ENCODE data around the gene TNFAIP8L2.

The TNFAIP8L2 gene

DNA sequence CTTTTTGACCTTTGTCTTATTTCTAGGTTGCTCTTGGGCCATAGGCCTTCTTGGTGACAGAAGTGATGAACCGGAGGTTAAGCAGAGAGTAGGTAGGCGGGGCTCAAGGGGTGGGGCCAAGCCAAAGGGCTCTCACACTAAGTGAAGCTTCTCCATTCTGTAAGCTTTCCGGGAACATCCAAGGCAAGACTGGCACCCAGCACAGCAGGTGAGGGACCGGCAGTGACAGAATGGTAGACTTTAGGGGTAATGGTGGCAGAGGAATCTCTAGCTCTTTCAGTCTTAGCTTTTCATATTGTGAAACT, at the start of gene TNFAIP8L2:
TSS of gene TNFAIP8L2 (plus strand) at position 135 of the 305 bp plus-strand sequence. CDS start 2,049 bp downstream, outside the sequence.
- DNase-seq = no peak

GRCh38 chr1:151106894-151107293, 49.6 kb upstream of the TNFAIP8L2 start:
- DNase-seq = no peak

GRCh38 chr1:151108331-151108730, 48.1 kb upstream of the TNFAIP8L2 start:
- no peak for DNase-seq

- no peak for DNase-seq
Observed at GRCh38 chr1:151113877-151114276, 42.6 kb upstream of the TNFAIP8L2 start.

DNA sequence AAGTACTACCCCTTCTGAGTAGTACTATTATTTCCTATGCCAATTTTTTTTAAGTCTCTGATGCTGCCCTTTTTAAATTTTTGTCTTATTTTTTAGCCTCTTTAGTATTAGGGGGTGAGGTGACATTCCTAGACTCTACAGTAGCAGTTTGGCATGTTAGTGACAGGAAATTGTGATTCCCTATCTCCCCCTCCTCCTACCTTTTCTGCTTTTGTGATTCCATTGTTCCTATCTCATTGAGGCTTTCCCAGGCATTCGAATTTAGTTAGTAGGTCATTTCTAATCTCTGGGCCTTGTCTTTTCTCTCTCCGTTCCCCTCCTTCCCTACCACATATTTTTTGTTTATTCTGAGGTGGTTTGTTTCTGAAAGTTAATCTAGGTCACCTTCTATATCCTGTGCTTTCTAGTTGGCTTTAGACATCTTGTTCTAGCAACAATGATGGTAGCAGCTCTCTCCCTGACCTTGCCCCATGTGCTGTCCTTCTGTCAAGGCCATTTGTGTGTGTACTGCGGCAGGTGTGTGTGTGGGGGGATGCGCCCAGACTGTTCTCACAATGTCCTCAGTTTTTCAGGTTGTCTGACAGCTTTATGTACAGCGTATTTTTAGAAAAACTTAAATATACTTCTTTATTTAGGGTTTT, 31.6 kb upstream of the TNFAIP8L2 start:
- peak; percentile 25 for DNase-seq

DNA sequence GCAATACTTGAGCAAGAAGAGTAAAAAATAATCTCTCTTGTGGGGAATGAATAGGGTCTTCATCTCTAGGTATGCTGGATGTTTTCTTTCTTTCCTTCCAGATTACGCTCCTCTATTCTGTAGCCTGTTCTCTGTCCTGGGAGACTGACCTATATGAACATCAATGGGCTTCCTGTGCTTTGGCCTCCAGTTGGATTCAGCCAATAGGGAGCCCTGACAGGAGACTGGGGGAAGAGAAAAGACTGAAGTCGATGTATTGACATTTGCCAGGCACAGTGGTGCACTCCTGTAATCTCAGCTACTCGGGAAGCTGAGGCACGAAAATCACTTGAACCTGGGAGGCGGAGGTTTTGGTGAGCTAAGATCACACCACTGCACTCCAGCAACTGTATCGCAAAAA, 27.6 kb upstream of the TNFAIP8L2 start:
- DNase-seq = no peak

- no peak for DNase-seq
Observed at GRCh38 chr1:151130987-151131586, 25.4 kb upstream of the TNFAIP8L2 start.

- DNase-seq = no peak
Observed at GRCh38 chr1:151131701-151132334, 24.6 kb upstream of the TNFAIP8L2 start.

DNA sequence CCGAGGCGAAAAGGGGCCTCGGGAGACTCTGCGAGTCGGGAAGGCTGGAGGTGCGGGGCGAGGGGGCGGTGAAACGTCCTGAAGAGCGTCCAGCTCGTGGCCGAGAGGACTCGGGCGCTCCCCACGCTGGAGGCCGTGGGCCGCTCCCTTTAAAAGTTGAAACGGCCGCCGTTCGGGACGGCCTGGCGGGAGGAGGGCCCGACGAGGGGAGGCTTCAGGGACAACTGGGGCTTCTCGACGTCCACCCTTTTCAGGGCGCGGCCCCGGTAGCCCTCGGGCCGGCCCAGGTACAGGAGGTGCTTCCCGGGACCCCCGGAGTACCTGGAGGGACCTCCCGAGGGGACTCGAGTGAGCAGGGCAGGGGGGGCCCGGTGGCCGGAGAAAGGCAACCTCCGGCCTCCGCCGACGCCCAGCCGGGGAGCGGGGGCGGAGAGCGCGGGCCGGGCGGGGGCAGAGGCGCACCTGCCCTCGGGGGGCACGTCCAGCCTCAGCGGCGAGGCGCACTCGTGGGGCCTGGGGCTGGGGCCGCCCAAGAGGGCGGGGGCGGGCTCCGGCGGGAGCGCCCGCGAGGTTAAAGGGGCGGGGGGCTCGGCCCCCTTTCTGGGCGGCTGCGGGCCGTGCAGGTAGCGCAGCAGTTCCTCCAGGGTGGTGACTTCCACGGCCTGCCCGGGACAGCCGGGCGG, 24.0 kb upstream of the TNFAIP8L2 start:
- DNase-seq = no peak

DNA sequence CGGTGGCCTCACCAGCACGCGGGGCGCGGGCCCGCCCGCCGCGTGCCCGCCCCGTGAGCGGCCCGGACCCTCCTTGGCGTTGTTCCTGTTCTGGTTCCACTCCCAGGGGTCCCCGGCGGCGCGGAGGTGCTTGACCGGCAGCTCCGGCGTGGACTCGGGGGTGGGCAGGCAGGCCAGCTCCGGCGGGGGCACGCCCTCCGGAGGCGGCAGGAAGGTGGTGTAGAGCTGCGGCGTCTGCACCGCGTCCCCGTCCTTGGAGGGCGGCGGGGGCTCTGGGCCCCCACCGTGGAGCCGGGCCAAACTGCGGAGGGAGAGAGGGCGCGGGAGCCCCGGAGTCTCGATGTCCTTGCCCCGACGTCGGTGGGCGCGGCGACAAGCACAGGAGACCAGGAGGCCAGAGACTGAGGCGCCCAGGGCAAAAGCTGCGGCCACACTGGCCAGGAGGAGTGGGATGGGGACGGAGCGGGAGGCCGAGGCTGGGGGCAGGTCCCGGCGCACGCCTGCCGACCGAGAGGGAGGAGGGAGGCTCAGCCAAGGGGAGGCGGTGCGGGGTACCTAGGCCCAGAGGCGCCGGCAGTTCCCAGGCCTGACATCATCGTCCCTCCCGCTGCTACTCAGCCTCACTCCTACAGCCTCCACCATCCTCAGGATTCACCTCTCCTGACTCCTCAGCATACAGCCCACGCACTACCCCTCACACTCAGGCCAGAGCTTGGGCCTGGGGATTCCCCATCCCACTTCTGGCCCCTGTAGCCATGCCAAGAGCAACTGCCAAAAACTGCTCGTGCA, 23.2 kb upstream of the TNFAIP8L2 start:
- no peak for DNase-seq

DNA sequence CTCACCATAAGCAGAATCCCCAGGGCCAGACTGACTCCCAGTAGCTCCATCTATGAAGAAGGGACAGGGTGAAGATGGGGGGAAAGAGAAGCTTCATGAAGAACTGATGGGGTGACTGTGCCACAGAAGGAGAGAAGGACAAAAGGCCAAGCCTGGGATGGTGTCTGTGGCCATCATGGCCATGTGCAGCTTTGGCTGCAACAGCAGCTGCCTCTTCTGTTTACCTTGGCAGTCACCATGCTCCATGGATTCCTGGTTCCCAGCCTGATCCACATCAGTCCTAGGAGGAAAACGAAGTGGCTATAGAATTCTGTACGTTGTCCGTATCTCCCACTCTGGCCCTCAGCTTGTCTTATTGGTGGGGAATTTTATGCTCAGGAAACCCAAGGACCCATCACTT, 22.1 kb upstream of the TNFAIP8L2 start:
- peak; percentile 41 for DNase-seq

GRCh38 chr1:151134991-151135390, 21.5 kb upstream of the TNFAIP8L2 start:
- no peak for DNase-seq

GRCh38 chr1:151135433-151136385, 20.7 kb upstream of the TNFAIP8L2 start:
- DNase-seq = no peak

GRCh38 chr1:151137789-151138188, 18.7 kb upstream of the TNFAIP8L2 start:
- no peak for DNase-seq

DNA sequence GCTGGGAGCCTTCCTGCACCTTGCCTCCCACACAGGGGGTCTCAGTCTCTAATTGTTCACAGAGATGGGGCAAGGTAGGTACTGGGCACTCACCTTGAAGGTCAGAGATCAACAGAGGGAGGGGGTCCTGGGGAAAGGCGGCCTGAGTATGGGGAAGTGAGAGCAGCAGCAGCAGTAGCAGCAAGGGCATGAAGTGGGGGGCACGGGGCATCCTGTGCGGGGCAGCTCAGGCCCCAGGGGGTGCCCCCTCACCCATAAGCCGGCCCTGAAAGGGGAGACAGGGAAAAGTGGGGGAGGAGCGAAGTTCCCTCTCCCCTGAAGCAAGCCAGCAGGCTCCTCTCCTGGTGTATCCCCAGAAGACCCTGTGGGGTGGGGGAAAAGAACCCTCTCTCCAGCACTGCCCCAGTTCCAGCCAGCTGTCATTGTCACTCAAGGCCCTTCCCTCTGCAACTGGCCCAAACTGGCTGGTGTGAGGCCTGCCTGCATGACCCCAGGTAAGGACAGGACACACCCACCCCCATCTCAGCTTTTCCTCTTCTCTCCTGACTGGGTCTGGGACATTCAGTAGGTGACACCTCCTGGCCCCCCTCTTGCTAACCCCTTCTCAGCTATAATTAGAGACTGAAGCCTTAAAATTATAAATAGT, 13.9 kb upstream of the TNFAIP8L2 start:
- DNase-seq = no peak

DNA sequence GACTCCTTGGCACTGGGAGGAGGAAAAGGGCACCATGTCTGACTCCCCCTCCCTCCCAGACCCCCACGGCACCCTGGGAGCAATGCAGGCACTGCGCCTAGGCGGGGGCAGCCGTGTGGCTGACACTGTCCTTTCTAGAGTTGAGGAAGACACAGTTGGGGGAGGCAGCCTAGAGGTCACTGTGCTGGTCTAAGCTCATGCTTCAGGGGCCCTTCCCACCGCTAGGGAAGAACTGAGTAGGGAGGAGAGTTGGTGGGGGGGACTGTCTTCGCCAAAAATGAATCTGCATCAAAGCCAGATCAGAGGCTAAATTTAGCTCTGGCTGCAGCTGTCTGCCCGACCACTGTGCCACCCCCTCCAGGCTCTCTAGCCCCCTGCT, 13.4 kb upstream of the TNFAIP8L2 start:
- DNase-seq = no peak

- no peak for DNase-seq
Observed at GRCh38 chr1:151143986-151144385, 12.5 kb upstream of the TNFAIP8L2 start.

GRCh38 chr1:151144474-151145303, 11.8 kb upstream of the TNFAIP8L2 start:
- DNase-seq = no peak

GRCh38 chr1:151145304-151146071, 11.0 kb upstream of the TNFAIP8L2 start:
- DNase-seq = no peak

DNA sequence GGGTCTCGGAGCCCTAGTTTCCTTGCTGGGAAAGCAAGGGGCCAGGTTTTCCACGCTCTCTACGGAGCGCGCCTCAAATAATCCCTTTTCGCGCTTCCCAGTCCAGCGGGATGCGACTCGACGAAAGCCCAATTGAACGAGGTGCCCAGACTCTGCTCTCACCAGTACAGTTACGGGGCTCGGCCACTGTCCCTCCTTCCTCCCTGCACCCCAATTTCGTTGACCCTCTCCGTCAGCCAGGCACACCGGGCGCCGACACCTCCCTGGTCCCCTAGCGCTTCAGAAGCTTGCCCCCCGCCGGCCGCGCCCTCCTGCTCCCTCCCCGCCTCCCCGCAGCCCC, 10.4 kb upstream of the TNFAIP8L2 start:
- no peak for DNase-seq

Measured in SHP77 treated with DMSO at 0.1 percent for 48 hours (cell line).